OCI-M2 (cell line): Measurements from ENCODE around the gene CHST3.
"Not testable (repeated sequence)": the region's sequence is repeated elsewhere in the genome, so short reads cannot be mapped to it uniquely, and the experiment has no call there.

Experiments used
- DNase-seq: peaks from one replicate; lab custom pipeline; 2025; ENCODE audit not compliant: unreplicated experiment; lab: John Stamatoyannopoulos, UW

Gene CHST3, protein sequence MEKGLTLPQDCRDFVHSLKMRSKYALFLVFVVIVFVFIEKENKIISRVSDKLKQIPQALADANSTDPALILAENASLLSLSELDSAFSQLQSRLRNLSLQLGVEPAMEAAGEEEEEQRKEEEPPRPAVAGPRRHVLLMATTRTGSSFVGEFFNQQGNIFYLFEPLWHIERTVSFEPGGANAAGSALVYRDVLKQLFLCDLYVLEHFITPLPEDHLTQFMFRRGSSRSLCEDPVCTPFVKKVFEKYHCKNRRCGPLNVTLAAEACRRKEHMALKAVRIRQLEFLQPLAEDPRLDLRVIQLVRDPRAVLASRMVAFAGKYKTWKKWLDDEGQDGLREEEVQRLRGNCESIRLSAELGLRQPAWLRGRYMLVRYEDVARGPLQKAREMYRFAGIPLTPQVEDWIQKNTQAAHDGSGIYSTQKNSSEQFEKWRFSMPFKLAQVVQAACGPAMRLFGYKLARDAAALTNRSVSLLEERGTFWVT

DNA sequence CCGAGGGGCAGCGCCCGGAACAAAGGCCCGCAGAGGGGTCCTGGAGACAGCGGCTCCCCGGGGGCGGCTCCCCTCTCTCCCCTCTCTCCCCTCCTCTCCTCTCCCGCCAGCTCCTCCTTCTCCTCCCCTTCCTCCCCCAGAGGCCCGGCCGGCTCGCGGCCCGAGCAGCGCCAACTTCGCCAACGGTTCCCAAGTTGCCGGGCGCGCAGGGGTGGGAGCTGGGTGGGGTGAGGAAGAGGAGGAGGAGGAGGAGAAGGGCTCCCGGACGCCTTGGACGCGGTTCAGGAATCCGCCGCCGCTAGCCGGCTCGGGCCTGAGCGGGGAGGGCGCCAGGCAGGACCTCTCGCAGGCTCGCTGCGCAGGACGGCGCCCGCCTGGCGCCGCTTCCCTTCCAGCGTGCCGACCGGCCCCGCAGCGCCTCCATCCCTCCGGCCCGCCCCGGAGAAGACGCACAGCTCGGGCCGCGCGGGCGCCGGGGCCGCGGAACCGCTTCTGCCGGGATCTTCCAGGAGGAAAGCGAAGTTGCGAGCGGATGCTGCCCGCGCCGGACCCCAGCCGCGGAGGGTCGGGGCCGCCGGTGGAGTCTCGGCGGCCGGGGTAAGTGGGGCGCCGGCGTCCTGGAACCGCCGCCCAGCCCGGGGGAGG, at the start of gene CHST3:
TSS of gene CHST3 (plus strand) at position 298 of the 645 bp plus-strand sequence. CDS start 41,448 bp downstream, outside the sequence.
- DNase-seq = no peak

DNA sequence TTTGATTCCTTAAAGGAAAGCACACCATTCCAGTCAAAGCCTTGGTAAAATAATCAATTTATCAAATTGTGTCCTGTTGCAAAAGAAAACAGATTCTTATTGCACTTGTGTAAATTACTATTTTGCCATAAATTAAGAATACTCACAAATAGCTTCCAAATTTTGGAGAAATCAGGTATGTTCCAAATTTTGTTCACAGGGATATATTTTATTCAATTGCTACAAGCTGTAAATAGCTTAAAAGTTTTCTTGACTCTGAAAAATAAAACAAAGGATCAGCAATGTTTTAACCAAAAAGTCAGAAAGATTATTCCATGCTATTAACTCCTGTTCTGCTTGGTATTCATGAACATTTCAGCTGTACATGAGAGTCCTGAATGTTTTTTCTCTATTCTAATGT, 47.4 kb upstream of the CHST3 start:
- DNase-seq = no peak

DNA sequence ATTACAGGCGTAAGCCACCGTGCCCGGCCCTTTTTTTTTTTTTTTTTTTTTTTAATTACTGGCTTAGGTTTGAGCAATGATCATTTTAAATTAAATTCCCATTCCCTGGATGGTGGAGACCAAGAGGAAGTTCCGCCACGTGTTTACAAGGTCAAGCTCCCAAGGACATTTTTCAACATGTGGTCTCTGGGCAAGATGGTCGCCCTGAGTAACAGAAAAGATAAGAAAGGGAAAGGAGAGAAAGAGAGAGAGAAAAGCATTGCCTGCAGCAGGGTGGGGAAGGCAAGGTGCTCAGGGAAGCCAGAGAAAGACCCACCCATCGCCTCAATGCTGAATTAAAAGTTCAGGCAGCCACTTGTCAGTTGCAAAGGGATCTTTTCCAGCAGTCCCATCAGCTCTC, 45.2 kb upstream of the CHST3 start:
- no peak for DNase-seq

DNA sequence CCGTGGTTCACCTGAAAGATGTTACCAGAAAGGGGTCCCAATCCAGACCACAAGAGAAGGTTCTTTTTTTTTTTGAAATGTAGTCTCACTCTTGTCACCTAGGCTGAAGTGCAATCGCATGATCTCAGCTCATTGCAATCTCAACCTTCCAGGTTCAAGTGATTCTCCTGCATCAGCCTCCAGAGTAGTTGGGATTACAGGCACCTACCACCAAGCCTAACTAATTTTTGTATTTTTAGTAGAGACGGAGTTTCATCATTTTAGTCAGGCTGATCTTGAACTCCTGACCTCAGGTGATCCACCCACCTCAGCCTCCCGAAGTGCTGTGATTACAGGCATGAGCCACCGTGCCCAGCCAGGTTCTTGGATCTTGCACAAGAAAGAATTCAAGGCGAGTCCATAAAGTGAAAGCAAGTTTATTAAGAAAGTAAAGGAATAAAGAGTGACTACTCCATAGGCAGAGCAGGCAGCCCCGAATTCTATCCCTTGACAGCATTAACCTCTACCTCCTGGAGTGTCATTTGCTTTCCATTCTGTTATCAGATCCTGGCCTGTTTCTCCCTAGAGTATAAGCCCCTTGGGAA, 44.1 kb upstream of the CHST3 start:
- DNase-seq = not testable (repeated sequence)

DNA sequence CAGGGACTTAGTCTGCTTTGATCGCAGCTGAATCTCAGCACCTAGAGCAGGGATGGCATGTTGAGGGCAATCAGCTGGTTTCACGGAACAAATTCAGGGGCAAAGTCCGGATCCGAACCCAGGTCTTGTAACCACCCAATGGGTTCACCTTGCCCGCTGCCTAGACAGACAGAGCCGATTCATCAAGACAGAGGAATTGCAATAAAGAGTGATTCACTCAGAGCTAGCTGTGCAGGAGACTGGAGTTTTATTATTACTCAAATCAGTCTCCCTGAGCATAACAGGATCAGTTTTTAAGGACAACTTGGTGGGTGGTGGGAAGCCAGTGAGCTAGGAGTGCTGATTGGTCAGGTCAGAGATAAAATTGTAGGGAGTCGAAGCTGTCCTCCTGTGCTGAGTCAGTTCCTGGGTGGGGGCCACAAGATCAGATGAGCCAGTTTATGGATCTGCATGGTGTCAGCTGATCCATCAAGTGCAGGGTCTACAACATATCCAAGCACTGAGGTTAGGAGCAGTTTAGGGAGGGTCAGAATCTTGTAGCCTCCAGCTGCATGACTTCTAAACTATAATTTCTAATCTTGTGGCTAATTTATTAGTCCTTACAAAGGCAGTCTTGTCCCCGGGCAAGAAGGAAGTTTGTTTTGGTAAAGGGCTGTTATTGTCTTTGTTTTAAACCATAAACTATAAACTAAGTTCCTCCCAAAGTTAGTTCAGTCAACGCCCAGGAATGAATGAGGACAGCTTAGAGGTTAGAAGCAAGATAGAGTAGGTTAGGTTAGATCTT, 43.5 kb upstream of the CHST3 start:
- no peak for DNase-seq

DNA sequence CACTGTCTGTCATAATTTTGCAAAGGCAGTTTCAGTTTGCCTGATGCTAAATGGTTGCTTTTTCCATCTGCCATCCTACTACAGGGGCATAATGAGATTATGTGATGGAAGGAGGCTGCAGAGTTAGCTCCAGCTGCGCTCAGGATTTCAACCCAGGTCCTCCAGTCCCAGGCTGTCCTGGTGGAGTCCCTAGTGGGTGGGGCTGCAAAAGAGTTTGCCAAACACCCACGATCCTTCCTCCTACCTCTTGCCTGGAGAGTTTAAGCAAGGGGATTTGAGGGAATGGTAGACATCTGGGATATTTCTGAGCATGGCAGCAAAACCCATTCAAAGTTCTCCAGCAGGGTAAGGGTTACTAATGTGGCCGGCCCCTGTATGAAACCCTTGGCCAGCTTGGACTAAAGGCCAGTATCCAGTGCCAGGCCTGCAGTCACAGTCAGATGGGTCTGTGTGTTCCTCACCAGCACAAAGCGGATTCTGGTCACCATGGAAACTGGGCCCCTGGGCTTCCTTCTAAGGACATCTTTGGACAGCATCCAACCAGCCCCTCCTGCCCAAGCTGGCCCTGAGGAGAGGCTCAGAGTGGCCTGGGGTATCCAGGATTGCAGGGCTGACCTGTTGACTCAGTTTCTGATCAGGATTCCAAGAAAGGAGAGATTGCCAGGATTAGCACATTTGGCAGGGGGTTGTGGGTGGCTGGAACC, 42.7 kb upstream of the CHST3 start:
- DNase-seq = no peak

DNA sequence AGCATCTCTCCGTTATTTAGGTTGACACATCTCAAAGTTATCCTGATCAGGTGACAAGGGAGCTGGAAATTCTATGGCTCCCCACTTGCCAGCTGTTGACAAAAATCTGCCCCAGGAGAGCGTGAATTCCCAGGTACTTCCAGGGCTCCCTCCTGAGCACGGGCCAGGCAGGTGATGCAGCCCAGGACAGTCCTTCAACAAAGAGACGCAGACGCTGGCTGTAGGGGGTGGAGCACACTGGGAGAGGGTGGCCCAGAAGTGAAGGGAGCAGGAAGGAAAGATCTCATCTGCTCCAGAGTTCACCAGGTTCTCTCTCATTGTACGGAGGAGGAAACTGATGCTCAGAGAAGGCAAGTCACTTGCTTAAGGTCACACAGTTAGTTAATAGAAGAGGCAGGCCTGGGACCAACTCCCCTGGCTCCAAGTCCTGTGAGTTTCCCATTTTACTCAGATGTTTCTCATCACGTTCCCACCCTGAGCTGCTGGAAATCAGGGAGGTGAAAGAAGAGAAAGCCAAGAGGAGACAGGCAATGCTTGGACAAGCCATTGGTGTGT, 41.0 kb upstream of the CHST3 start:
- DNase-seq = no peak

DNA sequence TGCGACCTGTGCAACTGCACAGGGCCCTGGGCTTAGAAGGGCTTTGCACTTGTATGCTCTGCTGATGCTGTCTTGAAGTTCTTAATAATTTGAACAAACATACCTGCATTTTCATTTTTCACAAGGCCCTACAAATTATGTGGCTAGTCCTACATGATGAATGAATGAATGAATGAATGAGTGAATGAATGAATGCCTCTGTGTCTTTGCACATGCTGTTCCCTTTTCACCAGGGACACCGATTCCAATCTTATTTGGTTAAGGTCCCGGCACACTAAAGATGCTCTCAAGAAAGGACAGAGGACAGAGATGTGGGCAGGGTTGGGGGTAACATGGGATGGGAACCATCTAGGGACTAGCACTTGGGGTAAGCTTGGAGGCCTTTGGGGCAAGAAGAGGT, 39.4 kb upstream of the CHST3 start:
- no peak for DNase-seq

DNA sequence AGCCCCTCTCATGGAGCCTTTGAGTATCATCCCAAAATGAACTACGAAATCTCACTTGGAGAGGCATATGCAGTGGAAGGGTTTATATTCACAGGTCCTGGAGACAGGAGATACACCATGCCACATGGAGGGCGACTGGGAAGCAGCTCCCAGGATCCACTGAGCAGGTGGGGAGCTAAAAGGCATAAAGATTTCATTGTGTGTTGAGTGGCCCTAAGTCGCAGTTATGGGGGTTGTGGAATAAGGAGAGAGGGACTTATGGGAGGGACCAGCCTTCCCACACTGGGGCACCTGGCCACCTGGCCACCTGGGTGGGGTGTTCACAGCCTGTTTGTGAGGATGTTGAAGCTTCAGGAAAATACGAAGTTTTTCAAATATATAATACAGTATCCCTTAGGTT, 37.0 kb upstream of the CHST3 start:
- DNase-seq = no peak

DNA sequence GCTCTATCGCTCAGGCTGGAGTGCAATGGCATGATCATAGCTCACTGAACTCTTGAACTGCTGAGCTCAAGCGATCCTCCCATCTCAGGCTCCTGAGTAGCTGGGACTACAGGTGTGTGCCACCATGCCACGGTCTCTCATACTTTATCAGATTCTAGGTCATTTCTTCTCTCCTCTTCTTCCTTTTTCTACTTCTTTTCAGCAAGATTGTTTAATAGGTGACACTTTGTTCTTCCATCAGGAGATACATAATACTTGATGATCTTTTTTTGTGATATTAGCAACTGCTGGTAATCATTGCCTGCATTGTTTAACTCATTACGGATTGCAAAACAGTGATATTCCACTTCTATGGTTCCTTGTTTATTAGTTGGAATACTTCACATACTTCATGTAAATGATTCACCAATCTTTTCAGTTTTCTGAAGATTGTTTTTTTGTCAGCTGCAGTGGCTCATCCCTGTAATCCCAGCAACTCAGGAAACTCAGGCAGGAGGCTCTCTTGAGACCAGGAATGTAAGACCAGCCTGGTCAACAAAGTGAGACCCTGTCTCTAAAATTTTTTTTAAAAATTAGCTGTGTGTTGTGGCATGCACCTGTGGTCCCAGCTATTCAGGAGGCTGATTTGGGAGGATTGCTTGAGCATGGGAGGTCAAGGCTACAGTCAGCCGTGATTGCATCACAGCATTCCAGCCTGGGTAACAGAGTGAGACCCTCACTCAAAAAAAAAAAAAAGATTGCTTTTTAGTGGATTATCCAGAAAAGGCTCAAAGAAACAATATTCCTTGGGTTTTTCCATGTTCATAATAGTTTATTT, 36.2 kb upstream of the CHST3 start:
- DNase-seq = no peak

DNA sequence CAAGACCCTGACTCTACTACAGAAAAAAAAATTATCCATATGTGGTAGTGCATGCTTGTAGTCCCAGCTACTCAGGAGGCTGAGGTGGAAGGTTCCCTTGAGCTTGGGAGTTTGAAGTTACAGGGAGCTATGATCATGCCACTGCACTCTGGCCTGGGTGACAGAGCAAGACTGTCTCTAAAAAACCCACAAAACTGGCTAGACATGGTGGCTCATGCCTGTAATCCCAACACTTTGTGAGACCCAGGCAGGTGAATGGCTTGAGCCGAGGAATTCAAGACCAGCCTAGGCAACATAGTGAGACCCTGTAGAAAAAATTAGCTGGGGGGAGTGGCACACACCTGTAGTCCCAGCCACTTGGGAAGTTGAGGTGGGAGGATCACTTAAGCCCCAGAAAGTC, 32.9 kb upstream of the CHST3 start:
- DNase-seq = no peak

DNA sequence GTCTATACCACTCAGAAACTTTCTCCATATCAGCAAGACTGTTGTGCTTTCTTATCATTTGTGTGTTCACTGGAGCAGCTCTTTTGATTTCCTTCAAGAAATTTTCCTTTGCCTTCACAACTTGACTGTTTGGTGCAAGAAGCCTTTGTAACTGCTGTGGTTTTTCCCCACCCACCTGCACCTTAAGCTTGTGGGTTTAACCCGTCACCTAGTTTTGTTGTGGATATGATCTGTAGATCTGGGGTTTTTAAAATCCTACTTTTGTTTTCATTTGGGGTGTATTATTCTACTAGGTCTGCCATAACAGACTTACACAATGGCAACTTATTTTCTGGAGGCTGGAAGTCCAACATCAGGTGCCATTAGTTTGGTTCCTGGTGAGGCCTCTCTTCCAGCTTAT, 30.5 kb upstream of the CHST3 start:
- DNase-seq = no peak

DNA sequence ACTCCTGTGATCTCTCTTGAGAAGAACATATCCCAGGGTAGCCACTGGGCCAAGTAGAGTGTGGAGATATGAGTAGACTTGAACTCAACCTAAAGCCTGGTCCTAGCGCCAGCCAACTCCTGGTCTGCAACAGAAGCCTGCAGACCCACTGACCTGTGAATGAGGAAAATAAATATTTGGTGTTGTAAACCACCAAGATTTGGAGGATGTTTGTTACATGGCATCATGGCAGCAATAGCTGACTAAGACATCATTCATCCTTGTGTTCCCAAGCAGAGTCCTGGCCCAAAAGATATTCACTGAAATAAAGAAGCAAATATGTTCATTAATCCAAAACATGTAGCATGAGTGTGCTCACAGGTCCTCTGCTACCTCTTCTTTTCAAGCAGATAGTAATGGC, 26.0 kb upstream of the CHST3 start:
- no peak for DNase-seq

DNA sequence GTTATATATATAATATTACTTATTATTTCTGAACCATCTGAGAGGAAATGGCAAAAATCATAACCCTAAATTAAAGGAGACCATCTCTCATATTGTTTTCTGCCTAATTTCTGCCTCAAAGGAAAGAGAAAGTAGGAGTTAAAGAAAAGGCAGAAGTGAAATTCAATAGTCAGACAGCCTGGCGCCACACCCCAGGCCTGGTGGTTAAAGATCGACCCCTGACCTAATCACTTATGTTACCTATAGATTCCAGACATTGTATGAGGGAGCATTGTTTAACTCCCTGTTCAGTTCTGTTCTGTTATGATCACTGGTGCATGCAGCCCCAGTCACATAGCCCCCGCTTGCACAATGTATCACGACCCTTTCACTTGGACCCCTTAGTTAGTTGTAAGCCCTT, 24.9 kb upstream of the CHST3 start:
- DNase-seq = no peak

DNA sequence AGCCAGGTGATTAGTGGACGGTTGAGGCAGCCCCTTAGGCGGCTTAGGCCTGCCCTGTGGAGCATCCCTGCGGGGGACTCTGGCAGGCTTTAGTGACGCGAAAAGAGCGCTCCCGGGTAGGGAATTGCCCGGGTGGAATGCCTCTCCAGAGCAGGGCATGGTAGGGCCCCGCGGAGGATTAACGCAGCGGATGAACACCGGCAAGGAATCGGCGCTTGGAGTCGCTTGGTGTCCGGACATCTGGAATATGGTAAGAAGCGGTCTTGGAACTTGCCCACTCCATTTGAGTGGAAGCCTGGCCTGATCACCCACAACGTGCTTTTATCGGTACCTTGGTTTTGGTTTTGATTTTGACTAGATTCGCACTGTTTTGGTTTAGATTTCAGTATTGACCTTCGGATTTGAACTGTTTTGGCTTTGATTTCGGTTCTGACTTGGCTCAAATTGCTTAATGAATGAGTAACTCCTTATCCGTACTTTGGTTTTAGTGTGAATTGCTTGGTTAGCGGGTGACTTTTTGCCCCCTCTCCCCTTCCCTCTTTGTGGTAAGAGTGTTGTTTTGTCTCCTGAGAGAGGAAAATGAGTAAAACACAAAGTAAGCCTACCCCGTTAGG, 24.2 kb upstream of the CHST3 start:
- DNase-seq = no peak

DNA sequence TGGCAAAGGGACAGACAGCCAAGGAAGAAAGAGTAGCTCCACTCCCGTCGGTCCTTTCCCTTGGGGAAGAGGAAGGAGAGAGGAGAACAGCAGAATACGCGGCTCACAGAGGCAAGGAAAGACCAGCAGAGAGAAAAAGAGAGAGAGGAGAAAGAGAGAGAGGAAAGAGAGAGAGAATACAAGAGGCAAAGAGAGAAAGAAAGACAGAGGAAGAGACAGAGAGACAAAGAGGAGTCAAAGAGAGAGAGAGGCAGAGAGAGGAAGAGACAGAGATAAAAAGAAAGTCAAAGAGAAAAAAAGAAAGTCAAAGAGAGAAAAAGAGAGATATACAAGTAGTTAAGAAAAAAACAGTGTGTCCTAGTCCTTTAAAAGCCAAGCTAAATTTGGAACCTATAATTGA, 23.4 kb upstream of the CHST3 start:
- DNase-seq = no peak

DNA sequence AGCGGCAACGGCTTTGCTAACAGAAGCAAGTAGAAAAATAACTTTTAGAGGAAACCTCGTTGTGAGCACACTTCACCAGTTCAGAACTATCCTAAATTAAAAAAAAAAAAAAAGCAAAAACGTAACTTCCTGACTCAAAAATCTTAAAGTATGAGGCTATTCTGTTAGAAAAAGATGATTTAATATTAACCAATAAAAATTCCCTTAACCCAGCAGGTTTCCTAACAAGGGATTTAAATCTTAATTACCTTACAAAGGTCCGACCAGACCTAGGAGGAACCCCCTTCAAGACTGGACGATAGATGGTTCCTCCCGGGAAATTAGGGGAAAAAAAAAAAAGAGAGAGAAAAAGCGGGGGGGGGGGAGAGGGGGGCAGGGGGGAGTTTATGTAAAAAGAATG, 22.9 kb upstream of the CHST3 start:
- no peak for DNase-seq

DNA sequence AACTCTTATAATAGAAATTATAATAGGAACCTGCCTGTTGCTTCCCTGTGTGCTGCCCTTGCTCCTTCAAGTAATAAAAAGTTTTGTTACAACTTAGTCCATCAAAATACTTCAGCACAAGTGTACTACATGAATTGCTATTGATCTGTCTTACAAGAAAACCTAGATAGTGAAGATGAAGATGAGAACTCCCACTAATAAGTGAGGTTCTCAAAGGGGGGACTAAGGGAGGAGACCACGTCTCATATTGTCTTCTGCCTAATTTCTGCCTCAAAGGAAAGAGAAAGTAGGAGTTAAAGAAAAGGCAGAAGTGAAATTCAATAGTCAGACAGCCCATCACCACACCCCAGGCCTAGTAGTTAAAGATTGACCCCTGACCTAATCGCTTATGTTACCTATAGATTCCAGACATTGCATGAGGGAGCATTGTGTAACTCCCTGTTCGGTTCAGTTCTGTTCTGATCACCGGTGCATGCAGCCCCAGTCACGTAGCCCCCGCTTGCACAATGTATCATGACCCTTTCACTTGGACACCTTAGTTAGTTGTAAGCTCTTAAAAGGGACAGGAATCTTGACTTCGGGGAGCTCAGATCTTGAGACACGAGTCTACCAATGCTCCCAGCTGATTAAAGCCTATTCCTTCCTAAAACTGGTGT, 18.2 kb upstream of the CHST3 start:
- no peak for DNase-seq

DNA sequence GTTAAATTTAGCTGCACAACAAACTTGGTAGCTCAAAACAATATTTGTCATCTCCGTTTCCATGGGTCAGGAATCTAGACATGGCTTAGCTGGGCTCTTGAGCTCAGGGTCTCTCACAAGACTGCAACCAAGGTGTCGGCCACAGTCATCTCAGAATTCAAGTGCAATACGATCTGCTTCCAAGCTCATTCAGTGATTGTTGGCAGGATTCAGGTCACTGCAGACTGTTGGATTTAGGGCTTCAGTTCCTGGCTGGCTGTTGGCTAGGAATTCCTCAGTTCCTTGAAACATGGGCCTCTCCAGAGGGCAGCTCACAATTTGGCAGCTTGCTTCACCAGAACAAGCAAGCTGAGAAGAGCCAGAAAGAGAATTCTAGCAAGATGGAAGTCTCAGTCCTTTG, 17.5 kb upstream of the CHST3 start:
- DNase-seq = no peak
